Mammary epithelial cell (primary cell): Measurements from ENCODE around the gene STK38.

Source experiments
- EZH2 ChIP-seq: IDR thresholded peaks from 2 replicates; pipeline ENCODE4 v1.6.1; 2012; ENCODE audit warnings: low read length, inconsistent platforms, borderline replicate concordance
- TF ChIP-seq, protein P1 (sequence below), 2 donors: IDR thresholded peaks in 1 of 2; conservative IDR thresholded peaks in 1 of 2; 2 replicates each; pipeline ENCODE4 v1.5.1; 2011 to 2012; ENCODE audit warnings: inconsistent platforms in 2 of 2, low read length in 2 of 2, mild to moderate bottlenecking in 2 of 2, control low read depth in 1 of 2, low read depth in 1 of 2; ENCODE audit not compliant: insufficient read depth in 1 of 2; ENCODE audit errors: extremely low read depth in 1 of 2

DNA sequence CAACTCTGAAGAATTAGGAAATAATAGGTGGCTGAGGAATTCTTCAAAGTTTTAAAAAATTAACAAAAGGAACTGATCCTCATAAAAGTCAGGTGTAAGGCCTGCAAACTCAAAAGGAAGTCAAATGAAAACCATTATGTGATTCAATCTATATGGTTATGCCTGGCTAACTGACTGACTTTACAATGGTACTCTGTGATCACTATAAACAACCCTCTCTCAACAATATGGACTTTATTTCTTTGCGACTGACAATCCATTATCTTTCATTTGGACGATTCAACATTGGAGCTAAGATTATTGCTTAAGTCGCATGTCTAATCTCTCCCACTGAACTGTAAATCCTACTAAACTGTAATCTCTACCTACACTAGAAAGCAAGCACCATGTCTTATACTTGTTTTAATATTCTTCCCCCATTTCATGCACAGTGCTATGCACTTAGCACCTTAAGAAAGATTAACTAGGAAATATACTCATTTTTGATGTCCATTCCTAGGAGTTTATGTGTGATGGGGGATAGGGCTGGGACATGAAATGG is 1.4 kb downstream of the STK38 start:
- TF ChIP-seq, protein P1, sequence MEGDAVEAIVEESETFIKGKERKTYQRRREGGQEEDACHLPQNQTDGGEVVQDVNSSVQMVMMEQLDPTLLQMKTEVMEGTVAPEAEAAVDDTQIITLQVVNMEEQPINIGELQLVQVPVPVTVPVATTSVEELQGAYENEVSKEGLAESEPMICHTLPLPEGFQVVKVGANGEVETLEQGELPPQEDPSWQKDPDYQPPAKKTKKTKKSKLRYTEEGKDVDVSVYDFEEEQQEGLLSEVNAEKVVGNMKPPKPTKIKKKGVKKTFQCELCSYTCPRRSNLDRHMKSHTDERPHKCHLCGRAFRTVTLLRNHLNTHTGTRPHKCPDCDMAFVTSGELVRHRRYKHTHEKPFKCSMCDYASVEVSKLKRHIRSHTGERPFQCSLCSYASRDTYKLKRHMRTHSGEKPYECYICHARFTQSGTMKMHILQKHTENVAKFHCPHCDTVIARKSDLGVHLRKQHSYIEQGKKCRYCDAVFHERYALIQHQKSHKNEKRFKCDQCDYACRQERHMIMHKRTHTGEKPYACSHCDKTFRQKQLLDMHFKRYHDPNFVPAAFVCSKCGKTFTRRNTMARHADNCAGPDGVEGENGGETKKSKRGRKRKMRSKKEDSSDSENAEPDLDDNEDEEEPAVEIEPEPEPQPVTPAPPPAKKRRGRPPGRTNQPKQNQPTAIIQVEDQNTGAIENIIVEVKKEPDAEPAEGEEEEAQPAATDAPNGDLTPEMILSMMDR (conservative IDR thresholded peaks at IDR 0.05 in 1 of 2, IDR thresholded peaks at IDR 0.05 in 1 of 2; ENCODE audit: extremely low read depth in 1 of 2, insufficient read depth in 1 of 2, low read depth in 1 of 2, low read length in 2 of 2), result no peak
- TF ChIP-seq EZH2, result no peak
